SHP77 treated with DMSO at 0.1 percent for 48 hours (cell line): ENCODE results near the gene CORO2A.
"Not testable (repeated sequence)": the region's sequence is repeated elsewhere in the genome, so short reads cannot be mapped to it uniquely, and the experiment has no call there.

Source experiments
- DNase-seq: peaks from one replicate; lab custom pipeline; 2025; lab: John Stamatoyannopoulos, UW

Gene CORO2A

GRCh38 chr9:98081477-98082219 lies 110.8 kb downstream of the CORO2A start:
- no peak for DNase-seq

DNA sequence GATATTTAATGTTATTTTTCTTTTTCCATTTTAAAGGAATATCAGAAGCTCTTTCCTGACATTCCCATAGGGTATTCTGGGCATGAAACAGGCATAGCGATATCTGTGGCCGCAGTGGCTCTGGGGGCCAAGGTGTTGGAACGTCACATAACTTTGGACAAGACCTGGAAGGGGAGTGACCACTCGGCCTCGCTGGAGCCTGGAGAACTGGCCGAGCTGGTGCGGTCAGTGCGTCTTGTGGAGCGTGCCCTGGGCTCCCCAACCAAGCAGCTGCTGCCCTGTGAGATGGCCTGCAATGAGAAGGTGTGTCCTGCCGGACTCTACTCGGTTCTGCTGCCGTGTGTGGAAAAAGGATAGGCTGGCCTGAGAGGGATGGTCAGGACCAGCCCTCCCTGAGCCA lies 111.7 kb downstream of the CORO2A start:
- no peak for DNase-seq

GRCh38 chr9:98080326-98080725 lies 112.1 kb downstream of the CORO2A start:
- DNase-seq, result no peak

DNA sequence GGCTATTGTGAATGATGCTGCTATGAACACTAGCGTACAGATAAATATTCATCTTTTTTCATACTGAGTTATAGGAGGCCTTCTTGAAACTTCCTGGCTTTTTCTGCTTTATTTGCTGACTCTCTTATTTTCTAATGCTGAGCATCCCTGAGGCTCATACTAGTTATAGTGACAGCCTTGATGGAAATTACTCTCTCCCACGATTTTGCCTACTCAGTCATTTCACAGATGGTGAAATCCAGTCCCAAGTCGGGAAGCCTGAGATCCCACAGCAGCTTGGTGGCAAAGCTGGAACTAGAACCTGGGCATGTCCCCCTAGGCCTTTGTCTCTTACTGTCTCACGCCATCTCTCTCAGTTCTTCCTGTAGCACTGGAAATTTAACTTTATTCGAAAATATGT lies 113.5 kb downstream of the CORO2A start:
- DNase-seq, result no peak

- not testable (repeated sequence) for DNase-seq
Measured at GRCh38 chr9:98076514-98076890, 115.9 kb downstream of the CORO2A start.

GRCh38 chr9:98075332-98075805 lies 117.1 kb downstream of the CORO2A start:
- DNase-seq, result no peak

DNA sequence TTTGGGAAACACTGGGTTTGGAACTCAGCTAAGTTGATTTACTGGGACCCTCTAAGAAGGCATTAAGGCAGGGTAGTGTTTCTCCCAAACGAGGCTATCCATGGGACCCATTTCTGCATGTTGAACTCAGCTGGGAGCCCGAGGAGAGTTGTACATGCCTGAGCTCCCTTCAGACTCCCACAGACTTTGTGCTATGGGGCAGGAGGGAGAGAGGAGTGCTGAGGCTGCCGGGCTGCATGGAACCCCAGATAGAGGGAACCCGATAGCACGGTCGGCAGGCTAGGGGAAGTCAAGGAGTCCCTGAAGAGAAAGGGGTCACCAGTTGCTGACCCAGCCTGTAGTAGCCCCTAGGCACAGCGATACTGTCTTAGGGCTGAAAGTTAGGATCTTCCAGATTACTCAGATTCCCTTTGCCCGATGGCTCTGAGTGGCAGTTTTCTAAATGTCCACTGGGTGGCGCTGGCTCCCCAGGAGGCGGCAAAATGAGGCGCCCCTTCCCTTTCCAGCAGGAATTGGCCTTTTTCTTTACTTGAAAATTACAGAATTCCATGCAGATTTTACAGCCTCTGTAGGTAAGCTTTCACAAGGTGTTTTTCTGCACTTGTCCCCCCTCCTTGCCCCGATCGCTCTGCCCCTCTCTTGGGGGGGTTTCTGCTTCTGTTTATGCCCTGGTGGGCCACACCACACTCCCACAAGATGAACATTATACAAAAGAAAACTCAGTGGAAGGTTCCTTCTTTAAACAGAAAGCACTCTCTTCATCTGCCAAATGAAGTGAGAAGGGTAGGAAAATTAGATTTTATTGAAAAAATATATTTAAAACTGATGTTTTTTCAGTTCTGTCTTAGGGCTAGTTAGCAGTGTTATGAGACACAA lies 118.1 kb downstream of the CORO2A start:
- no peak for DNase-seq

DNA sequence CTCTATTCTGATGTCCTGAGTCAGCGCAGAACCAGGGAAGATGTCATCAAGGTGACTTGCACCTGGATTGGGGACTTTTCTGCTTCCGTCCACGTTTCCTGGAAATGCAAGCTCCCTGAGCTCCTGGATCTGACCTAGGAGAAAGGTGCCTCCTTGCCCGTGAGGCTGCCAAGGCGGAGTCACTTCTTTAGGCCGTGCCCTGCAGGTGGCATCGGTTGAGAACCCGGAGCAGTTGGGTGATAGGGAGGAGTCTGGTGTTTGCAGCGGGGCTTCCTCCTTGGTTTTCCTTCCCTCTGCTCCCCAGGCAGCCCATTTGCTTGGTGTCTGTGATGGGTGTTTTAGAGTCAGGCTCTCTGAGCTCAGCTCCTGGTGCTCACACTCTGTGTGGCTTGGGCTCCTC lies 120.7 kb downstream of the CORO2A start:
- DNase-seq, result no peak
